SU-DHL-6 (cell line): Measurements from ENCODE around the gene PIP5K1B.

Source experiments
- CTCF ChIP-seq: fragments of 200-600 bp; sonication (generic); IDR thresholded peaks from one replicate; pipeline ENCODE4 v1.5.1; 2017; ENCODE audit warnings: antibody characterized with exemption, mild to moderate bottlenecking, low read length, moderate library complexity; ENCODE audit not compliant: insufficient read depth, poor library complexity, severe bottlenecking
- EZH2phosphoT487 ChIP-seq: fragments of 200-600 bp; sonication (generic), shearing (Covaris generic); conservative IDR thresholded peaks from 2 replicates; pipeline ENCODE4 v1.6.1; 2018; ENCODE audit warnings: mild to moderate bottlenecking, antibody characterized with exemption, low read length, moderate library complexity, mixed read lengths

- TF ChIP-seq CTCF (no peak), EZH2phosphoT487 (no peak)
Measured at GRCh38 chr9:68822596-68823165, 117.6 kb downstream of the PIP5K1B start.
